ENCODE measurements around the gene OR4A15.

Gene OR4A15

GRCh38 chr11:55367674-55368073, at the start of gene OR4A15:
Gene OR4A15, plus strand, starts transcription at chr11:55367974. Its CDS starts 0 bp downstream, at chr11:55367974.
- H3K4me3 Mint-ChIP-seq = no peak within 1 kb of the TSS
- H3K36me3 Mint-ChIP-seq = no peaks in the 10 kb centered on the region
- H3K9me3 Mint-ChIP-seq = peaks cover 8 to 16% of the 10 kb centered on the region in 2 donors
- H3K27me3 Mint-ChIP-seq = no peaks in the 10 kb centered on the region
- ATAC-seq (replicated peaks) (no peak), DNase-seq (no peak)
- no peaks in the 10 kb centered on the region for H3K4me1 Mint-ChIP-seq
- no peak within 1 kb of the TSS for H3K27ac Mint-ChIP-seq

GRCh38 chr11:55324500-55324899, 43.3 kb upstream of the OR4A15 start:
- H3K27me3 Mint-ChIP-seq = no peaks in the 10 kb centered on the region
- no peaks in the 10 kb centered on the region for H3K36me3 Mint-ChIP-seq
- no peak overlapping the region for H3K27ac Mint-ChIP-seq
- DNase-seq = no peak
- H3K4me1 Mint-ChIP-seq = no peaks in the 10 kb centered on the region
- no peak for ATAC-seq (replicated peaks)
- H3K9me3 Mint-ChIP-seq = peaks cover 10 to 11% of the 10 kb centered on the region in 2 donors
- H3K4me3 Mint-ChIP-seq = no peak overlapping the region

GRCh38 chr11:55342901-55343300, 24.9 kb upstream of the OR4A15 start, which contains the start of gene OR4A16:
Gene OR4A16, plus strand, starts transcription at chr11:55343201. Its CDS starts 0 bp downstream, at chr11:55343201.
- H3K27ac Mint-ChIP-seq = no peak within 1 kb of the TSS
- no peaks in the 10 kb centered on the region for H3K36me3 Mint-ChIP-seq

GRCh38 chr11:55345306-55345705, 22.5 kb upstream of the OR4A15 start:
- H3K4me1 Mint-ChIP-seq = no peaks in the 10 kb centered on the region
- DNase-seq = no peak
- H3K36me3 Mint-ChIP-seq = no peaks in the 10 kb centered on the region
- no peak overlapping the region for H3K4me3 Mint-ChIP-seq
- H3K27me3 Mint-ChIP-seq = no peaks in the 10 kb centered on the region
- no peak for ATAC-seq (replicated peaks)
- peaks cover 12 to 19% of the 10 kb centered on the region in 2 donors for H3K9me3 Mint-ChIP-seq
- H3K27ac Mint-ChIP-seq = no peak overlapping the region

More at GRCh38 chr11:55342901-55343300, 24.9 kb upstream of the OR4A15 start, which contains the start of gene OR4A16:
- no peak for DNase-seq
- ATAC-seq (replicated peaks) = no peak
- no peaks in the 10 kb centered on the region for H3K4me1 Mint-ChIP-seq
- no peak within 1 kb of the TSS for H3K4me3 Mint-ChIP-seq
- H3K9me3 Mint-ChIP-seq = peaks cover 8 to 10% of the 10 kb centered on the region in 2 donors
- no peaks in the 10 kb centered on the region for H3K27me3 Mint-ChIP-seq

GRCh38 chr11:55349032-55349431, 18.7 kb upstream of the OR4A15 start:
- no peaks in the 10 kb centered on the region for H3K4me1 Mint-ChIP-seq
- no peaks in the 10 kb centered on the region for H3K27me3 Mint-ChIP-seq
- no peak overlapping the region for H3K27ac Mint-ChIP-seq
- no peaks in the 10 kb centered on the region for H3K36me3 Mint-ChIP-seq
- H3K9me3 Mint-ChIP-seq = peaks cover 8 to 11% of the 10 kb centered on the region in 2 donors
- no peak overlapping the region for H3K4me3 Mint-ChIP-seq
- DNase-seq (no peak), ATAC-seq (replicated peaks) (no peak)

GRCh38 chr11:55357560-55358184, 10.1 kb upstream of the OR4A15 start:
- Mint-ChIP-seq H3K27me3 (no peaks in the 10 kb centered on the region), H3K4me3 (no peak overlapping the region), H3K36me3 (no peaks in the 10 kb centered on the region), H3K9me3 (peaks cover 15 to 16% of the 10 kb centered on the region in 2 donors), H3K27ac (no peak overlapping the region), H3K4me1 (no peaks in the 10 kb centered on the region)
- DNase-seq (no peak), ATAC-seq (replicated peaks) (no peak)

- ATAC-seq (replicated peaks) (no peak), DNase-seq (no peak)
- no peak overlapping the region for H3K27ac Mint-ChIP-seq
- no peaks in the 10 kb centered on the region for H3K4me1 Mint-ChIP-seq
- H3K9me3 Mint-ChIP-seq = peaks cover 9 to 18% of the 10 kb centered on the region in 2 donors
- H3K4me3 Mint-ChIP-seq = no peak overlapping the region
- H3K36me3 Mint-ChIP-seq = no peaks in the 10 kb centered on the region
- H3K27me3 Mint-ChIP-seq = no peaks in the 10 kb centered on the region
Measured at GRCh38 chr11:55401011-55401410, 33.2 kb downstream of the OR4A15 start.
